Gastroesophageal sphincter (tissue), 3 donors: ENCODE measurements around the gene NPIPB8.

ENCODE experiments used
- CTCF ChIP-seq, 4 experiments: fragments of 200-600 bp in 2 of 4; fragments of 450-650 bp in 2 of 4; sonication (generic) in 1 of 4; IDR thresholded peaks; one replicate each; pipeline ENCODE4 v1.5.1; 2017 to 2019; ENCODE audit warnings: antibody characterized with exemption in 4 of 4, mild to moderate bottlenecking in 2 of 4, moderate library complexity in 2 of 4
- POLR2A ChIP-seq, 2 donors: fragments of 450-650 bp; IDR thresholded peaks; one replicate each; pipeline ENCODE4 v1.6.1; 2017; ENCODE audit warnings: antibody characterized with exemption in 2 of 2, mild to moderate bottlenecking in 2 of 2, moderate library complexity in 1 of 2
- POLR2AphosphoS5 ChIP-seq: sonication (generic); formaldehyde crosslinking; IDR thresholded peaks from one replicate; pipeline ENCODE4 v1.6.1; 2017; ENCODE audit warnings: antibody characterized with exemption

GRCh38 chr16:28590384-28591340 lies 47.2 kb upstream of the NPIPB8 start:
- TF ChIP-seq POLR2AphosphoS5 (no peak), CTCF (IDR thresholded peaks at IDR 0.05) (no peak), POLR2A (IDR thresholded peaks at IDR 0.05) (no peak)
